ENCODE results near the gene DIAPH3.

DNA sequence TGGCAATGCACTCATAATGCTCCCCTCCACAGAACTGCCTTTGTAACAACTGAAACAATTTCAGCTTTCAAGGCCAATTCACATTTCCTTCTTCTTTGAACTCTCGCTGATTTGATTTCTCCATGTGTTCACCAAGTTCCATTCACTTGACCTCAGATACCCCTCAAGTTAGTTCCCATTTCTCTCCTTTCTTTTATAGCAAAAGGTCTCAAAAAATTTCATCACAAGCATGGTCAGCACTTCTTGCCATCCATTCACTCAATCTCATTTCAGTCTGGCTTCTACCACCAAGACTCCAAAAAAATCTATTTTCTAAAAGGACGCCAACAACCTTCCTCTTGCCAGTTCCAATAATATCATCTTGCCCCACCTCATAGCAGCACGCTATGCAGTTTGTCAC lies 135.7 kb downstream of the DIAPH3 start:
- TF ChIP-seq, protein P1, sequence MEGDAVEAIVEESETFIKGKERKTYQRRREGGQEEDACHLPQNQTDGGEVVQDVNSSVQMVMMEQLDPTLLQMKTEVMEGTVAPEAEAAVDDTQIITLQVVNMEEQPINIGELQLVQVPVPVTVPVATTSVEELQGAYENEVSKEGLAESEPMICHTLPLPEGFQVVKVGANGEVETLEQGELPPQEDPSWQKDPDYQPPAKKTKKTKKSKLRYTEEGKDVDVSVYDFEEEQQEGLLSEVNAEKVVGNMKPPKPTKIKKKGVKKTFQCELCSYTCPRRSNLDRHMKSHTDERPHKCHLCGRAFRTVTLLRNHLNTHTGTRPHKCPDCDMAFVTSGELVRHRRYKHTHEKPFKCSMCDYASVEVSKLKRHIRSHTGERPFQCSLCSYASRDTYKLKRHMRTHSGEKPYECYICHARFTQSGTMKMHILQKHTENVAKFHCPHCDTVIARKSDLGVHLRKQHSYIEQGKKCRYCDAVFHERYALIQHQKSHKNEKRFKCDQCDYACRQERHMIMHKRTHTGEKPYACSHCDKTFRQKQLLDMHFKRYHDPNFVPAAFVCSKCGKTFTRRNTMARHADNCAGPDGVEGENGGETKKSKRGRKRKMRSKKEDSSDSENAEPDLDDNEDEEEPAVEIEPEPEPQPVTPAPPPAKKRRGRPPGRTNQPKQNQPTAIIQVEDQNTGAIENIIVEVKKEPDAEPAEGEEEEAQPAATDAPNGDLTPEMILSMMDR (conservative IDR thresholded peaks at IDR 0.05; ENCODE audit: low read depth, low read length), result no peak
- no peak for TF ChIP-seq MXI1 (IDR thresholded peaks at IDR 0.05; ENCODE audit: borderline replicate concordance, low read depth, low read length)
- TF ChIP-seq RFX5 (IDR thresholded peaks at IDR 0.05; ENCODE audit: low read depth, low read length), result no peak
- no peak for TF ChIP-seq SMC3 (IDR thresholded peaks at IDR 0.05; ENCODE audit: low read depth, low read length)
- TF ChIP-seq, protein P2, sequence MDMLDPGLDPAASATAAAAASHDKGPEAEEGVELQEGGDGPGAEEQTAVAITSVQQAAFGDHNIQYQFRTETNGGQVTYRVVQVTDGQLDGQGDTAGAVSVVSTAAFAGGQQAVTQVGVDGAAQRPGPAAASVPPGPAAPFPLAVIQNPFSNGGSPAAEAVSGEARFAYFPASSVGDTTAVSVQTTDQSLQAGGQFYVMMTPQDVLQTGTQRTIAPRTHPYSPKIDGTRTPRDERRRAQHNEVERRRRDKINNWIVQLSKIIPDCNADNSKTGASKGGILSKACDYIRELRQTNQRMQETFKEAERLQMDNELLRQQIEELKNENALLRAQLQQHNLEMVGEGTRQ (IDR thresholded peaks at IDR 0.05; ENCODE audit: low read depth, low read length), result no peak
- TF ChIP-seq MAZ (IDR thresholded peaks at IDR 0.05; ENCODE audit: borderline replicate concordance, low read depth, low read length), result no peak
- no peak for TF ChIP-seq CHD1 (IDR thresholded peaks at IDR 0.05; ENCODE audit: low read depth, low read length)
- no peak for TF ChIP-seq FOS (IDR thresholded peaks at IDR 0.05; ENCODE audit: low read depth, low read length)
- TF ChIP-seq CEBPB (IDR thresholded peaks at IDR 0.05; ENCODE audit: low read depth, low read length), result no peak
- TF ChIP-seq RCOR1 (IDR thresholded peaks at IDR 0.05; ENCODE audit: insufficient replicate concordance, low read length), result no peak
- TF ChIP-seq BHLHE40 (IDR thresholded peaks at IDR 0.05; ENCODE audit: low read depth, low read length), result no peak
- TF ChIP-seq NFE2L2 (IDR thresholded peaks at IDR 0.05; ENCODE audit: low read depth, low read length), result no peak
